ENCODE data around the gene EMILIN3. TPM values are rescaled to one million over a fixed set of nuclear protein-coding genes. Genes with fewer than 3 reads are reported as not detected.

EMILIN3 gene
- polyA plus RNA-seq, 1 of the 3 experiments (the other 2 are of a cell fraction) = 0.02 TPM

DNA sequence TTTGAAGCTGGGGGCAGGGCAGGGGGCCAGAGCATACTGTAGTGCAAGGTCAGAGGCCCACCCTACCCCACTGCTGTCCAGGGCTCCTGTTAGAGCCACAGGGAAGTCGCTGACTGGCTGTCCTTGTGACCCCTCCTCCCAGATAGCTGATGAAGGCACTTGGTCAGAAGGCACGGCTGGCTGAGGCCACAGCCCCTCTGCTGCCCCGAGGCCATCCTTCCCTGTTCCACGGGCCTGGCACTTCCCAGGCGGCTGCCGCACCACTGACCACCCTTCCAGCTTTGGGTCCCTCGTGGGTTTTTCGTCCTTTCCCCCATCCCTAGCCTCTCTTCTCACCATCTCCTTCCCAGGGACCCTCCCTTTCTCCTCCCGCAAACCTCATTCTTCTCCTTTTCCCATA lies 9.2 kb upstream of the EMILIN3 start:
- Histone ChIP-seq H3K27me3 (ENCODE audit: insufficient read depth) (peaks cover 13% of the 10 kb centered on the region; the same call in 1 of the 2 replicates), H3K9me3 (no peaks in the 10 kb centered on the region), H4K20me1 (ENCODE audit: insufficient read depth) (no peaks in the 10 kb centered on the region), H3K9ac (no peak overlapping the region), H3K4me3 (ENCODE audit: low read depth in 2 of 2, low read length in 1 of 2) (no peak overlapping the region), H3K79me2 (ENCODE audit: insufficient read depth) (no peaks in the 10 kb centered on the region), H2AFZ (ENCODE audit: low read depth) (no peak overlapping the region), H3K4me1 (ENCODE audit: control insufficient read depth in 1 of 2, insufficient read depth in 2 of 2, low read depth in 1 of 2, low read length in 1 of 2) (peaks cover 0 to 19% of the 10 kb centered on the region in 2 experiments; a peak in 1 of 4 replicates), H3K4me2 (no peak overlapping the region), H3F3A (replicated peaks; ENCODE audit: insufficient read depth) (no peaks in the 10 kb centered on the region), H3K9me2 (no peaks in the 10 kb centered on the region), H3K27ac (ENCODE audit: low read depth in 2 of 2, low read length in 1 of 2) (no peak overlapping the region), H3K36me3 (replicated peaks in 1 of 2; ENCODE audit: control insufficient read depth in 1 of 2, insufficient read depth in 2 of 2, low read length in 1 of 2) (no peaks in the 10 kb centered on the region)
- DNase-seq = peak; percentile 30
- 47% methylated on average over 8 of the region's 9 CpGs for WGBS (ENCODE audit: low lambda C conversion rate)
- CTCF ChIA-PET = interaction anchor here (0.9 to 1.0 kb wide), 2 partner anchors 8 to 302 kb away, joined by 3 read pairs; no protein-coding TSS in a partner anchor
- POLR2A ChIA-PET = no interaction called here
- no peak for TF ChIP-seq FOXJ3 (CRISPR knock-in tag; IDR thresholded peaks at IDR 0.05)
- TF ChIP-seq, protein P1, sequence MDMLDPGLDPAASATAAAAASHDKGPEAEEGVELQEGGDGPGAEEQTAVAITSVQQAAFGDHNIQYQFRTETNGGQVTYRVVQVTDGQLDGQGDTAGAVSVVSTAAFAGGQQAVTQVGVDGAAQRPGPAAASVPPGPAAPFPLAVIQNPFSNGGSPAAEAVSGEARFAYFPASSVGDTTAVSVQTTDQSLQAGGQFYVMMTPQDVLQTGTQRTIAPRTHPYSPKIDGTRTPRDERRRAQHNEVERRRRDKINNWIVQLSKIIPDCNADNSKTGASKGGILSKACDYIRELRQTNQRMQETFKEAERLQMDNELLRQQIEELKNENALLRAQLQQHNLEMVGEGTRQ (IDR thresholded peaks at IDR 0.05; ENCODE audit: borderline replicate concordance, low read depth, low read length) = no peak
- TF ChIP-seq SIN3A (IDR thresholded peaks at IDR 0.05; ENCODE audit: borderline replicate concordance, low read depth, low read length) = no peak
- no peak for TF ChIP-seq USF1 (IDR thresholded peaks at IDR 0.05; ENCODE audit: borderline replicate concordance, low read depth)
- no peak for TF ChIP-seq EP300 (IDR thresholded peaks at IDR 0.05; ENCODE audit: borderline replicate concordance in 1 of 2, low read depth in 1 of 2, low read length in 1 of 2)
- TF ChIP-seq EZH2phosphoT487 (IDR thresholded peaks at IDR 0.05; ENCODE audit: borderline replicate concordance, low read depth) = no peak
- no peak for TF ChIP-seq JUND (IDR thresholded peaks at IDR 0.05)
- TF ChIP-seq RXRA (IDR thresholded peaks at IDR 0.05; ENCODE audit: borderline replicate concordance, low read depth) = no peak
- TF ChIP-seq MEF2A (IDR thresholded peaks at IDR 0.05; ENCODE audit: borderline replicate concordance, low read depth) = no peak
- TF ChIP-seq, protein P2, sequence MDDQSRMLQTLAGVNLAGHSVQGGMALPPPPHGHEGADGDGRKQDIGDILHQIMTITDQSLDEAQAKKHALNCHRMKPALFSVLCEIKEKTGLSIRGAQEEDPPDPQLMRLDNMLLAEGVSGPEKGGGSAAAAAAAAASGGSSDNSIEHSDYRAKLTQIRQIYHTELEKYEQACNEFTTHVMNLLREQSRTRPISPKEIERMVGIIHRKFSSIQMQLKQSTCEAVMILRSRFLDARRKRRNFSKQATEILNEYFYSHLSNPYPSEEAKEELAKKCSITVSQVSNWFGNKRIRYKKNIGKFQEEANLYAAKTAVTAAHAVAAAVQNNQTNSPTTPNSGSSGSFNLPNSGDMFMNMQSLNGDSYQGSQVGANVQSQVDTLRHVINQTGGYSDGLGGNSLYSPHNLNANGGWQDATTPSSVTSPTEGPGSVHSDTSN (IDR thresholded peaks at IDR 0.05) = no peak
- no peak for TF ChIP-seq TEAD4 (IDR thresholded peaks at IDR 0.05; ENCODE audit: borderline replicate concordance, insufficient read depth)
- no peak for TF ChIP-seq SMC3 (IDR thresholded peaks at IDR 0.05; ENCODE audit: low read depth, low read length)
- no peak for TF ChIP-seq CHD2 (IDR thresholded peaks at IDR 0.05; ENCODE audit: low read length, partially characterized antibody)
- no peak for TF ChIP-seq ELF1 (IDR thresholded peaks at IDR 0.05)
